Neural cell (in vitro differentiated cells): Measurements from ENCODE around the gene RYK. TPM values are rescaled to one million over a fixed set of nuclear protein-coding genes. Genes with fewer than 3 reads are reported as not detected.
"Not testable (repeated sequence)": the region's sequence is repeated elsewhere in the genome, so short reads cannot be mapped to it uniquely, and the experiment has no call there.

Experiments used
- H2AFZ ChIP-seq: fragments of 200-600, 300-800 bp; sonication (generic), shearing (Covaris generic); 2 replicates; pipeline ENCODE4 v1.6.0; 2014; ENCODE audit warnings: low read depth, mild to moderate bottlenecking, antibody characterized with exemption, low read length, moderate library complexity
- H3F3A ChIP-seq: fragments of 200-600 bp; shearing (Covaris generic); 2 replicates; pipeline ENCODE4 v1.6.1; 2016; ENCODE audit warnings: mild to moderate bottlenecking, moderate library complexity, mixed read lengths, antibody characterized with exemption, low read length; ENCODE audit not compliant: insufficient read depth, poor library complexity, severe bottlenecking
- H3K27ac ChIP-seq: fragments of 200-600, 300-800 bp; sonication (generic), shearing (Covaris generic); 2 replicates; pipeline ENCODE4 v1.5.1; 2014; ENCODE audit warnings: mild to moderate bottlenecking, low read length, moderate library complexity
- H3K27me3 ChIP-seq: fragments of 300-800, 200-600 bp; sonication (generic), shearing (Covaris generic); 2 replicates; pipeline ENCODE4 v1.6.0; 2014; ENCODE audit warnings: mild to moderate bottlenecking, low read depth, low read length, moderate library complexity; ENCODE audit not compliant: insufficient read depth
- H3K36me3 ChIP-seq: fragments of 300-800, 200-600 bp; sonication (generic), shearing (Covaris generic); 2 replicates; pipeline ENCODE4 v1.5.1; 2014; ENCODE audit warnings: mild to moderate bottlenecking, antibody characterized with exemption, low read length, moderate library complexity; ENCODE audit not compliant: insufficient read depth
- H3K4me2 ChIP-seq: fragments of 300-800, 200-600 bp; sonication (generic), shearing (Covaris generic); 2 replicates; pipeline ENCODE4 v1.6.0; 2014; ENCODE audit warnings: mild to moderate bottlenecking, low read length
- H3K4me3 ChIP-seq: fragments of 300-800, 200-600 bp; sonication (generic), shearing (Covaris generic); 2 replicates; pipeline ENCODE4 v1.5.1; 2014; ENCODE audit warnings: mild to moderate bottlenecking, low read length, moderate library complexity
- H3K79me2 ChIP-seq: fragments of 200-600 bp; shearing (Covaris generic); replicated peaks from 2 replicates; pipeline ENCODE4 v1.6.0; 2014; ENCODE audit warnings: mild to moderate bottlenecking, low read length, moderate library complexity; ENCODE audit not compliant: insufficient read depth
- H3K9ac ChIP-seq: fragments of 300-800, 200-600 bp; sonication (generic), shearing (Covaris generic); 2 replicates; pipeline ENCODE4 v1.6.1; 2016; ENCODE audit warnings: mild to moderate bottlenecking, low read length, mixed read lengths
- H3K9me2 ChIP-seq: fragments of 200-600 bp; shearing (Covaris generic); 2 replicates; pipeline ENCODE4 v1.6.1; 2016; ENCODE audit warnings: mild to moderate bottlenecking, low read length, mixed read lengths; ENCODE audit not compliant: insufficient read depth
- H3K9me3 ChIP-seq: fragments of 200-600, 300-800 bp; sonication (generic), shearing (Covaris generic); 2 replicates; pipeline ENCODE4 v1.6.1; 2016; ENCODE audit warnings: mild to moderate bottlenecking, mixed run types, low read length, moderate library complexity, mixed read lengths
- H4K20me1 ChIP-seq: fragments of 200-600 bp; shearing (Covaris generic); 2 replicates; pipeline ENCODE4 v1.6.1; 2016; ENCODE audit warnings: mild to moderate bottlenecking, mixed run types; ENCODE audit not compliant: insufficient read depth
- EP300 ChIP-seq: fragments of 450-650 bp; conservative IDR thresholded peaks from 2 replicates; pipeline ENCODE4 v1.6.1; 2014; ENCODE audit warnings: antibody characterized with exemption, mild to moderate bottlenecking, moderate library complexity; ENCODE audit not compliant: poor library complexity, severe bottlenecking
- EZH2 ChIP-seq: fragments of 200-600, 300-800 bp; shearing (Covaris generic), sonication (generic); IDR thresholded peaks from 2 replicates; pipeline ENCODE4 v1.6.1; 2014; ENCODE audit warnings: antibody characterized with exemption, low read length, borderline replicate concordance, mild to moderate bottlenecking; ENCODE audit not compliant: insufficient read depth, poor library complexity, severe bottlenecking
- MXI1 ChIP-seq: fragments of 450-650 bp; conservative IDR thresholded peaks from 2 replicates; pipeline ENCODE4 v1.6.1; 2014; ENCODE audit warnings: antibody characterized with exemption, mild to moderate bottlenecking; ENCODE audit not compliant: poor library complexity, severe bottlenecking
- POLR2AphosphoS5 ChIP-seq: IDR thresholded peaks from 2 replicates; pipeline ENCODE4 v1.6.1; 2012
- RAD21 ChIP-seq: fragments of 450-650 bp; conservative IDR thresholded peaks from 2 replicates; pipeline ENCODE4 v1.6.1; 2014; ENCODE audit warnings: antibody characterized with exemption, mild to moderate bottlenecking, moderate library complexity
- REST ChIP-seq: IDR thresholded peaks from 2 replicates; pipeline ENCODE4 v1.6.1; 2012; ENCODE audit warnings: borderline replicate concordance
- SMC3 ChIP-seq: fragments of 450-650 bp; conservative IDR thresholded peaks from 2 replicates; pipeline ENCODE4 v1.6.1; 2014; ENCODE audit warnings: antibody characterized with exemption, mild to moderate bottlenecking, moderate library complexity; ENCODE audit not compliant: poor library complexity
- TAF1 ChIP-seq: IDR thresholded peaks from 2 replicates; pipeline ENCODE4 v1.6.1; 2012; ENCODE audit warnings: low read depth
- polyA plus RNA-seq: library from polyadenylated mRNA; depleted of rRNA; stranded (reverse); fragments of >200 nt; gene quantifications from 2 replicates; pipeline ENCODE4 v1.2.3, GENCODE V29; 2014
- TF ChIP-seq, protein P1 (sequence below): fragments of 450-650 bp; IDR thresholded peaks from 2 replicates; pipeline ENCODE4 v1.5.1; 2014; ENCODE audit warnings: antibody characterized with exemption, mild to moderate bottlenecking, moderate library complexity; ENCODE audit not compliant: poor library complexity, severe bottlenecking

RYK gene
- polyA plus RNA-seq, 1 donor from 2014 or later, result 68.6 TPM

- H3K4me3 ChIP-seq, result no peak overlapping the region
- TF ChIP-seq TAF1 (no peak), MXI1 (no peak), RAD21 (no peak), REST (no peak), POLR2AphosphoS5 (no peak), EZH2 (no peak), SMC3 (no peak), EP300 (no peak)
- TF ChIP-seq, protein P1, sequence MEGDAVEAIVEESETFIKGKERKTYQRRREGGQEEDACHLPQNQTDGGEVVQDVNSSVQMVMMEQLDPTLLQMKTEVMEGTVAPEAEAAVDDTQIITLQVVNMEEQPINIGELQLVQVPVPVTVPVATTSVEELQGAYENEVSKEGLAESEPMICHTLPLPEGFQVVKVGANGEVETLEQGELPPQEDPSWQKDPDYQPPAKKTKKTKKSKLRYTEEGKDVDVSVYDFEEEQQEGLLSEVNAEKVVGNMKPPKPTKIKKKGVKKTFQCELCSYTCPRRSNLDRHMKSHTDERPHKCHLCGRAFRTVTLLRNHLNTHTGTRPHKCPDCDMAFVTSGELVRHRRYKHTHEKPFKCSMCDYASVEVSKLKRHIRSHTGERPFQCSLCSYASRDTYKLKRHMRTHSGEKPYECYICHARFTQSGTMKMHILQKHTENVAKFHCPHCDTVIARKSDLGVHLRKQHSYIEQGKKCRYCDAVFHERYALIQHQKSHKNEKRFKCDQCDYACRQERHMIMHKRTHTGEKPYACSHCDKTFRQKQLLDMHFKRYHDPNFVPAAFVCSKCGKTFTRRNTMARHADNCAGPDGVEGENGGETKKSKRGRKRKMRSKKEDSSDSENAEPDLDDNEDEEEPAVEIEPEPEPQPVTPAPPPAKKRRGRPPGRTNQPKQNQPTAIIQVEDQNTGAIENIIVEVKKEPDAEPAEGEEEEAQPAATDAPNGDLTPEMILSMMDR, result no peak
- peaks cover 58% of the 10 kb centered on the region for H3K79me2 ChIP-seq
- H3K9ac ChIP-seq, result no peak overlapping the region
- H2AFZ ChIP-seq, result no peak overlapping the region
- H3K9me2 ChIP-seq, result no peaks in the 10 kb centered on the region
- H3K27ac ChIP-seq, result no peak overlapping the region
- H3K27me3 ChIP-seq, result no peaks in the 10 kb centered on the region
- H4K20me1 ChIP-seq, result no peaks in the 10 kb centered on the region
- H3K36me3 ChIP-seq, result no peaks in the 10 kb centered on the region
- no peaks in the 10 kb centered on the region for H3F3A ChIP-seq
- no peak overlapping the region for H3K4me2 ChIP-seq
- H3K9me3 ChIP-seq, result no peaks in the 10 kb centered on the region
These were observed 22.2 kb downstream of the RYK start for GRCh38 chr3:134228479-134228878.

DNA sequence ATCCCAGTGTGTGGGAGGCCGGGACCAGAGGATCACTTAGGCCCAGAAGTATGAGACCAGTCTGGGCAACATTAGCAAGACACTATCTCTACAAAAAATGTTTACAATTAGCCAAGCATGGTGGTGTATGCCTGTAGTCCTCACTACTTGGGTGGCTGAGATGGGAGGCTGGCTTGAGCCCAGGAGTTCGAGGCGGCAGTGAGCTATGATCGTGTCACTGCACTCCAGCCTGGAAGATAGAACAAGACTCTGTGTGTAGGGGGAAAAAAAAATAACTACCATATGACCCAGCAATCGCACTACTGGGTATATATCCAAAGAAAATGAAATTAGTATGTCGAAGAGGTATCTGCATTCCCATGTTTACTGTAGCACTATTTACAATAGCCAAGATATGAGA lies 22.6 kb downstream of the RYK start:
- Histone ChIP-seq H3K36me3 (no peaks in the 10 kb centered on the region), H3K9ac (no peak overlapping the region), H3K9me3 (no peaks in the 10 kb centered on the region), H3K79me2 (peaks cover 58% of the 10 kb centered on the region), H4K20me1 (no peaks in the 10 kb centered on the region), H3K27me3 (no peaks in the 10 kb centered on the region), H3F3A (no peaks in the 10 kb centered on the region), H3K27ac (no peak overlapping the region), H3K4me2 (no peak overlapping the region), H3K9me2 (no peaks in the 10 kb centered on the region), H2AFZ (no peak overlapping the region), H3K4me3 (no peak overlapping the region)
- TF ChIP-seq EZH2, result no peak
- no peak for TF ChIP-seq REST
- TF ChIP-seq, protein P1, result no peak

DNA sequence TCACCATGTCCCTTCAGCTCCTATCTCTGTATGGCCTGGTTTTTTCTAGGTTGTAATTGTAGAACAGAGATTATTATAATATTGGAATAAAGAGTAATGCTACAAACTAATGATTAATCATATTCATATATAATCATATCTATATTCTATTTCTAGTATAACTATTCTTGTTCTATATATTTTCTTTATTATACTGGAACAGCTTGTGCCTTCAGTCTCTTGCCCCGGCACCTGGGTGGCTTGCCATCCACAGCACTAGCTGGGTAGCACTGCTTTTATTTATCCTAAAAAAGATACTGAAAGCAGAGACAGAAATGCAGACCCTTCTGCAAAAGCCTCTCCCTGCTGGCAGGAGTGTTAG lies 25.9 kb downstream of the RYK start:
- not testable (repeated sequence) for H3K27ac ChIP-seq, H3K4me3 ChIP-seq, H2AFZ ChIP-seq, H3K9me2 ChIP-seq, H4K20me1 ChIP-seq, H3F3A ChIP-seq, H3K4me2 ChIP-seq, H3K9ac ChIP-seq, H3K36me3 ChIP-seq, H3K9me3 ChIP-seq, H3K27me3 ChIP-seq
- H3K79me2 ChIP-seq, result peaks cover 49% of the 10 kb centered on the region
